ENCODE measurements around the gene GAREM2. TPM values are rescaled to one million over a fixed set of nuclear protein-coding genes. Genes with fewer than 3 reads are reported as not detected.

Gene GAREM2
- total and polyA plus RNA-seq, 2 experiments from 2014 or later: 0.84 to 1.6 TPM

- peaks cover 4% of the 10 kb centered on the region for H3K4me1 ChIP-seq (ENCODE audit: low read depth)
- H3K27me3 ChIP-seq: no peaks in the 10 kb centered on the region
- no peaks in the 10 kb centered on the region for H3K36me3 ChIP-seq
- H3K9me3 ChIP-seq (ENCODE audit: low read depth): no peaks in the 10 kb centered on the region
- TF ChIP-seq CTCF (IDR thresholded peaks at IDR 0.05; ENCODE audit: low read depth, low read length): no peak
- no peak overlapping the region for H3K27ac ChIP-seq
- no peak for DNase-seq (ENCODE audit: low read depth in 1 of 2, low spot score in 1 of 2)
- no peak overlapping the region for H3K4me3 ChIP-seq
Observed at GRCh38 chr2:26136451-26136850, 36.4 kb upstream of the GAREM2 start.

GRCh38 chr2:26139269-26140183 lies 33.4 kb upstream of the GAREM2 start:
- DNase-seq (ENCODE audit: low read depth in 1 of 2, low spot score in 1 of 2): no peak
- Histone ChIP-seq H3K4me3 (no peak overlapping the region), H3K36me3 (no peaks in the 10 kb centered on the region), H3K27ac (no peak overlapping the region), H3K27me3 (no peaks in the 10 kb centered on the region), H3K9me3 (ENCODE audit: low read depth) (no peaks in the 10 kb centered on the region), H3K4me1 (ENCODE audit: low read depth) (peaks cover under 1% of the 10 kb centered on the region)
- no peak for TF ChIP-seq CTCF (IDR thresholded peaks at IDR 0.05; ENCODE audit: low read depth, low read length)

- TF ChIP-seq CTCF (IDR thresholded peaks at IDR 0.05; ENCODE audit: low read depth, low read length): no peak
- H3K27ac ChIP-seq: no peak overlapping the region
- H3K9me3 ChIP-seq (ENCODE audit: low read depth): no peaks in the 10 kb centered on the region
- H3K4me3 ChIP-seq: no peak overlapping the region
- no peak for DNase-seq (ENCODE audit: low read depth in 1 of 2, low spot score in 1 of 2)
- no peaks in the 10 kb centered on the region for H3K4me1 ChIP-seq (ENCODE audit: low read depth)
- no peaks in the 10 kb centered on the region for H3K36me3 ChIP-seq
- no peaks in the 10 kb centered on the region for H3K27me3 ChIP-seq
Observed at GRCh38 chr2:26141145-26141769, 31.6 kb upstream of the GAREM2 start.

GRCh38 chr2:26144031-26144430 lies 28.9 kb upstream of the GAREM2 start:
- Histone ChIP-seq H3K27me3 (peaks cover 9% of the 10 kb centered on the region), H3K4me1 (ENCODE audit: low read depth) (no peaks in the 10 kb centered on the region), H3K36me3 (no peaks in the 10 kb centered on the region), H3K4me3 (no peak overlapping the region), H3K27ac (no peak overlapping the region), H3K9me3 (ENCODE audit: low read depth) (no peaks in the 10 kb centered on the region)
- DNase-seq (ENCODE audit: low read depth in 1 of 2, low spot score in 1 of 2): no peak
- no peak for TF ChIP-seq CTCF (IDR thresholded peaks at IDR 0.05; ENCODE audit: low read depth, low read length)

GRCh38 chr2:26144953-26145680 lies 27.8 kb upstream of the GAREM2 start:
- peaks cover 19% of the 10 kb centered on the region for H3K27me3 ChIP-seq
- peak; percentile 76 for TF ChIP-seq CTCF (IDR thresholded peaks at IDR 0.05; ENCODE audit: low read depth, low read length)
- H3K4me3 ChIP-seq: no peak overlapping the region
- no peaks in the 10 kb centered on the region for H3K36me3 ChIP-seq
- no peak overlapping the region for H3K27ac ChIP-seq
- H3K9me3 ChIP-seq (ENCODE audit: low read depth): no peaks in the 10 kb centered on the region
- no peaks in the 10 kb centered on the region for H3K4me1 ChIP-seq (ENCODE audit: low read depth)
- DNase-seq (ENCODE audit: low read depth in 1 of 2, low spot score in 1 of 2): peak; percentile 70 to 74
